ENCODE measurements around the gene ZNF253.

DNA sequence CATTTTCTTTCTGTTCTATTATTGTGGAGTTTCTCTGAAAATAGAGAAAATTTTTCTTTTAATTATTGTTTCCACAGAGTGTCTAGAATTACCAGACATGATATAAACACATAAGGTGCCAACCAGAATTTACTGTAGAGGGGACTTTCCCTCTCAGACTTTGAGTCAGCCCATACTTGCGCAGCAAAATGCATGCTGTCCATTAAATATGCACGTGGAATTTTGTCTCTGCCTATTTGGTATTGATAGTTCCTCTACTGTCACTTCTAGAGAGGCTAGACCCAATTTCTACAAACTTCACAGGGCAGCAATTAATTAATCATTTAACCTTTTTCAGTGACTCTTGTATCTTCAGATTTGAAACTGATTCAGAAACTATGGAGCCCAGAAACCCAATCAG is 44.0 kb downstream of the ZNF253 start:
- no peak for TF ChIP-seq SRF (IDR thresholded peaks at IDR 0.05; ENCODE audit: low read depth, low read length)
- TF ChIP-seq GABPA (IDR thresholded peaks at IDR 0.05; ENCODE audit: borderline replicate concordance, insufficient read depth, low read length): no peak
- TF ChIP-seq BRCA1 (IDR thresholded peaks at IDR 0.05; ENCODE audit: low read depth, low read length): no peak
- TF ChIP-seq, protein P1, sequence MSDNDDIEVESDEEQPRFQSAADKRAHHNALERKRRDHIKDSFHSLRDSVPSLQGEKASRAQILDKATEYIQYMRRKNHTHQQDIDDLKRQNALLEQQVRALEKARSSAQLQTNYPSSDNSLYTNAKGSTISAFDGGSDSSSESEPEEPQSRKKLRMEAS (IDR thresholded peaks at IDR 0.05): no peak
- no peak for TF ChIP-seq EZH2 (IDR thresholded peaks at IDR 0.05; ENCODE audit: low read depth, low read length, severe bottlenecking)
- no peak for TF ChIP-seq RNF2 (IDR thresholded peaks at IDR 0.05; ENCODE audit: borderline replicate concordance, low read depth, low read length, missing control alignments, poor library complexity, severe bottlenecking)
- TF ChIP-seq POLR2A (IDR thresholded peaks at IDR 0.05; ENCODE audit: control extremely low read depth in 1 of 2, low read depth in 2 of 2, low read length in 2 of 2): no peak
- no peak for TF ChIP-seq EP300 (IDR thresholded peaks at IDR 0.05; ENCODE audit: borderline replicate concordance in 1 of 2, low read depth in 2 of 2, low read length in 2 of 2)
- no peak for TF ChIP-seq KDM1A (IDR thresholded peaks at IDR 0.05; ENCODE audit: borderline replicate concordance, low read length)
- TF ChIP-seq, protein P2, sequence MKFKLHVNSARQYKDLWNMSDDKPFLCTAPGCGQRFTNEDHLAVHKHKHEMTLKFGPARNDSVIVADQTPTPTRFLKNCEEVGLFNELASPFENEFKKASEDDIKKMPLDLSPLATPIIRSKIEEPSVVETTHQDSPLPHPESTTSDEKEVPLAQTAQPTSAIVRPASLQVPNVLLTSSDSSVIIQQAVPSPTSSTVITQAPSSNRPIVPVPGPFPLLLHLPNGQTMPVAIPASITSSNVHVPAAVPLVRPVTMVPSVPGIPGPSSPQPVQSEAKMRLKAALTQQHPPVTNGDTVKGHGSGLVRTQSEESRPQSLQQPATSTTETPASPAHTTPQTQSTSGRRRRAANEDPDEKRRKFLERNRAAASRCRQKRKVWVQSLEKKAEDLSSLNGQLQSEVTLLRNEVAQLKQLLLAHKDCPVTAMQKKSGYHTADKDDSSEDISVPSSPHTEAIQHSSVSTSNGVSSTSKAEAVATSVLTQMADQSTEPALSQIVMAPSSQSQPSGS (IDR thresholded peaks at IDR 0.05; ENCODE audit: low read length): no peak
- TF ChIP-seq, protein P3, sequence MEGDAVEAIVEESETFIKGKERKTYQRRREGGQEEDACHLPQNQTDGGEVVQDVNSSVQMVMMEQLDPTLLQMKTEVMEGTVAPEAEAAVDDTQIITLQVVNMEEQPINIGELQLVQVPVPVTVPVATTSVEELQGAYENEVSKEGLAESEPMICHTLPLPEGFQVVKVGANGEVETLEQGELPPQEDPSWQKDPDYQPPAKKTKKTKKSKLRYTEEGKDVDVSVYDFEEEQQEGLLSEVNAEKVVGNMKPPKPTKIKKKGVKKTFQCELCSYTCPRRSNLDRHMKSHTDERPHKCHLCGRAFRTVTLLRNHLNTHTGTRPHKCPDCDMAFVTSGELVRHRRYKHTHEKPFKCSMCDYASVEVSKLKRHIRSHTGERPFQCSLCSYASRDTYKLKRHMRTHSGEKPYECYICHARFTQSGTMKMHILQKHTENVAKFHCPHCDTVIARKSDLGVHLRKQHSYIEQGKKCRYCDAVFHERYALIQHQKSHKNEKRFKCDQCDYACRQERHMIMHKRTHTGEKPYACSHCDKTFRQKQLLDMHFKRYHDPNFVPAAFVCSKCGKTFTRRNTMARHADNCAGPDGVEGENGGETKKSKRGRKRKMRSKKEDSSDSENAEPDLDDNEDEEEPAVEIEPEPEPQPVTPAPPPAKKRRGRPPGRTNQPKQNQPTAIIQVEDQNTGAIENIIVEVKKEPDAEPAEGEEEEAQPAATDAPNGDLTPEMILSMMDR (IDR thresholded peaks at IDR 0.05; ENCODE audit: control extremely low read depth in 1 of 3, insufficient read depth in 1 of 3, low read depth in 1 of 3, low read length in 3 of 3): no peak

Data from H1 (cell line).